ENCODE data around the gene FAM118A.
"Not testable (repeated sequence)": the region's sequence is repeated elsewhere in the genome, so short reads cannot be mapped to it uniquely, and the experiment has no call there.

FAM118A gene

GRCh38 chr22:45332001-45332400 lies 22.3 kb downstream of the FAM118A start:
- DNase-seq: no peak

GRCh38 chr22:45334068-45334467 lies 24.3 kb downstream of the FAM118A start:
- DNase-seq: no peak

GRCh38 chr22:45334528-45334927 lies 24.8 kb downstream of the FAM118A start:
- DNase-seq: no peak

GRCh38 chr22:45335021-45335818 lies 25.5 kb downstream of the FAM118A start:
- DNase-seq: no peak

GRCh38 chr22:45335854-45336522 lies 26.3 kb downstream of the FAM118A start:
- no peak for DNase-seq

- peak; percentile 46 to 65 (median 54) for DNase-seq
Observed at GRCh38 chr22:45336971-45337431, 27.3 kb downstream of the FAM118A start.

GRCh38 chr22:45337536-45337935 lies 27.8 kb downstream of the FAM118A start:
- DNase-seq: no peak

- no peak for DNase-seq
Observed at GRCh38 chr22:45338795-45339194, 29.1 kb downstream of the FAM118A start.

- DNase-seq: no peak
Observed at GRCh38 chr22:45340323-45340722, 30.6 kb downstream of the FAM118A start.

GRCh38 chr22:45341498-45341897 lies 31.8 kb downstream of the FAM118A start:
- DNase-seq: peak; percentile 14 to 88 (median 70)

- no peak for DNase-seq
Observed at GRCh38 chr22:45343143-45343542, 33.4 kb downstream of the FAM118A start.

GRCh38 chr22:45344334-45344733 lies 34.6 kb downstream of the FAM118A start:
- no peak for DNase-seq

- no peak for DNase-seq
Observed at GRCh38 chr22:45349916-45350315, 40.2 kb downstream of the FAM118A start.

- no peak for DNase-seq
Observed at GRCh38 chr22:45351956-45352355, 42.2 kb downstream of the FAM118A start.

- DNase-seq: not testable (repeated sequence)
Observed at GRCh38 chr22:45352757-45353156, 43.0 kb downstream of the FAM118A start.

GRCh38 chr22:45353786-45354185 lies 44.1 kb downstream of the FAM118A start:
- DNase-seq: peak in 2 of 6 experiments; percentile 28 to 45

GRCh38 chr22:45357490-45357889 lies 47.8 kb downstream of the FAM118A start:
- no peak for DNase-seq

- DNase-seq: no peak
Observed at GRCh38 chr22:45358127-45358526, 48.4 kb downstream of the FAM118A start.

- no peak for DNase-seq
Observed at GRCh38 chr22:45359627-45360026, 49.9 kb downstream of the FAM118A start.

- DNase-seq: no peak
Observed at GRCh38 chr22:45366713-45367112, 57.0 kb downstream of the FAM118A start.

- not testable (repeated sequence) for DNase-seq
Observed at GRCh38 chr22:45373592-45373991, 63.9 kb downstream of the FAM118A start.

- DNase-seq: no peak
Observed at GRCh38 chr22:45376009-45376408, 66.3 kb downstream of the FAM118A start.

GRCh38 chr22:45376703-45377102 lies 67.0 kb downstream of the FAM118A start:
- no peak for DNase-seq

- no peak for DNase-seq
Observed at GRCh38 chr22:45381348-45381747, 71.6 kb downstream of the FAM118A start.

Data from stimulated activated naive CD4-positive, alpha-beta T cell (primary cell).